ENCODE data around the gene CDK5R1. TPM values are rescaled to one million over a fixed set of nuclear protein-coding genes. Genes with fewer than 3 reads are reported as not detected.
"Not testable (repeated sequence)": the region's sequence is repeated elsewhere in the genome, so short reads cannot be mapped to it uniquely, and the experiment has no call there.

CDK5R1 gene
- total RNA-seq, 1 experiment from 2014 or later: 2.5 TPM

DNA sequence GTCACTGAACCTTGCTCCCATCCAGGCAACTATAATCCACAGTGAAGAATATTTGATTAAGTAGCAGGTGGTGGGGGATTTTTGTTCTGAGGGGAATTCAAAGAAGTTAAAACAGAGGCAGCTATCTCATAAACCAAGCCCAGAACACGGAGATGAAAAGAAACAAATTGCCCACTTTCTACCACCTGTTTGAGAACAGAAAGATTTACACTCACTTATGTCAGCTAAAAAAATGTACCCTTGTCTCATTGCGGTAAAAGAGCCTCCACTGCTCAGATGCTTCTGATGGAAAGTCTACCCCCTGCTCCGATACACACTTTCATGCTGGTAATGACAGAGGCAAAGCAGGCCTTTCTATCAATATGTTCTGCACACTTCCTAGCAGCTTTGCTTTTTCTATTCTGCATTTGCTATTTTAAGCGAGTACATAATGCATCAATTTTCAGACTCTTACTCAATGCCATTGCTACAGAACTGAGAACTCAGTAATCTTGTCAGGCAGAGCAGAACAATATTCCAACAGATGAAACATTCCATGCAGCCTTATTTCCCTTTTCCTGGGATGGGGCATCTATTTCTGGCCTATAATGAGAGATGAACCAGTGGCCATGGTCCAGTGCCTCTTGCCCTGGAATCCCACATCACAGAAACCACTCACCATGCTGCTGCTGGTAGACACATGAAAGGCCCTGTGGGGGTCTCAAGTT, 29.0 kb downstream of the CDK5R1 start:
- DNase-seq (ENCODE audit: extremely low read depth, low read depth): no peak

DNA sequence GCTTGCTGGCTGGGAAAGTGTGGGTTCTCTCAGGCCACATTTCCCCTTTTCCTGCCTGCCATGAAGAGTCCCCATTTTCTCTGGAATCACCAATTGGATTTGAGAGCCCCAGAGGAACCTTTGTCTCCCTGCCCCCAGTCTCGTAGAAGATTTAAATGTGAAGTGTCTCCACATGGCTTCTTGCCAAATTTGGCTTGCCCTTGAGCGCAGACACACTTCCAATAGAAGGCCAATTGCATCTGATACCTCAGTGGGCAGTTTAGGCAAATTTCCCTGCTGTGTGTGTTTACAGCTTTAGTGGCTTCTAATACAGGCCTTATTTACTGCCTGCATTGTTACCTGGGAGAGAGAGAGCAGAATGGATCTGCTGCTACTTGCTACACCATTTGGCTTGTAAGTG, 29.7 kb downstream of the CDK5R1 start:
- DNase-seq (ENCODE audit: extremely low read depth, low read depth): no peak

DNA sequence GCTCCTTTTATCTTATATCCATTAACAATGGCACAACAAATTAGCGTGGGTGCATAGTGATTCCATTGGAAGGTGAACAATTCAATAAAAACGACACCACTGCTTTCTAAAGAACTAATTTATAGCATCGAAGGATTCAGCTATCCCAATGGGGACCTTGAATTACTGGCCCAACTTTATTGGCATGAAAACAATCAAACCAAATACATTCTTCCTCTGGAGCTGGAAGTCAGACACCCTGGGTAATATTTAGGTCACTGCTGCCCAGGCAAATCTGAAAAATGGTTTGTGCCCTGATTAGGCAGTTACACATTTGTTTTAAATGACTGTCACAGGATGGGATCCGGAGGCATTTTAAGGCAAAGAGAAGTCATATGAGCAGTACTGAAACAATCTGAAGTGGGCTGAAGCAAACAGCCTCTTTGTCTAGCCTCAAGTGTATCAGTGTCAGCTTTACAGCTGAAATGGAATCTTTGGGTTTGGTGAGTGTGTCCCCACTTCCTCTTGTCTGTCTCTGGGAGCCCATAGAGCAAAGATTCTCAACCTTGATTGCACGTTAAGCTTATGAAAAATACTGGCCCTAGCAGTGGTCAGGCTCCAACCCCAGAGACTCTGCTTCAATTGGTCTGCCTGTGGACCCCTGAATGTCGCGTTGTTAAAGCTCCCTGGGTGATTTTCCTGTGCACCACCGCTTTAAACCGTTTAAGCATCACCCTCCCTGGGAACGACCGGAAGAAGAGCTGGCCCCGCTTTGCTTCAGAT, 30.3 kb downstream of the CDK5R1 start:
- DNase-seq (ENCODE audit: extremely low read depth, low read depth): no peak

DNA sequence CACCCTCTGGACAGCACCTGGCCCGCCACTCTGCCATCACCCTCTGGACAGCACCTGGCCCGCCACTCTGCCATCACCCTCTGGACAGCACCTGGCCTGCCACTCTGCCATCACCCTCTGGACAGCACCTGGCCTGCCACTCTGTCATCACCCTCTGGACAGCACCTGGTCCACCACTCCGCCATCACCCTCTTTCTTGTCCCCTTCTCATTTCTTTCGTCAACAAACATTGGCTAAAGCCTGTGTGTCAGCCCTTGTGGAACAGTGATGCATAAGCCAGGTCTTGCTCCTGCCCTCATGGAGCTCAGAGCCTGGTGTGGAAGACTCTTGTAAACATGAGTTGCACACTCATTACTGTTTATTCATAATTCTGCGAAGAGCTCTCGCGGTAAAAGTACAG, 31.2 kb downstream of the CDK5R1 start:
- DNase-seq (ENCODE audit: extremely low read depth, low read depth): no peak

DNA sequence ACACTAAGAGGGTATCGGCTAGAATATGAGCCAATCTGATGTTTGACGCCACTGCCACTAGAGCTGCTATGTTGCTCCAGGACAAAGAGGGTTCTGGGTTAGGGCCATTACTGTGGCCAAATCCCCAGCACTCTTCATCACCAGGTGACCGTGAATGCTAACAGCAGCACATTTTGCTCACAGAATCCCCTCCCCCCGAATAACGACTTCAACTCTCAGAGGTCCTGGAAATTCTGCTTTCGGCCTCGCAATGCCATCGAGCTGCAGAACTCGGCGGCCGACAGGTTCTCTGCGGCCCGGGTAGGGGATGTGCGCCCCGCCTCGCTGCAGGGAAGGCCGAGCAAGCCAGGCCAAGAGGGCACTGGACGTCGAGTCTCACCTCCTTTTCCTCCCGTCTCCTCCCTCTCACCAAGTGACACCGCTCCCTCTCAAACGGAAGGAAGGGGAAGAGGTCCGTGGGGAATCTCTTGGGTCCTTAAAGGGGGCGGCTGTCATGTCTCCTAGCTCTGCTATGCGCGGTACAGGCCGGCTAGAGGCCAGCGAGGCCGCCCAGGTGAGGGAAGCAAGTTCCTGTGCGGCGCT, 31.9 kb downstream of the CDK5R1 start:
- DNase-seq (ENCODE audit: extremely low read depth, low read depth): no peak

DNA sequence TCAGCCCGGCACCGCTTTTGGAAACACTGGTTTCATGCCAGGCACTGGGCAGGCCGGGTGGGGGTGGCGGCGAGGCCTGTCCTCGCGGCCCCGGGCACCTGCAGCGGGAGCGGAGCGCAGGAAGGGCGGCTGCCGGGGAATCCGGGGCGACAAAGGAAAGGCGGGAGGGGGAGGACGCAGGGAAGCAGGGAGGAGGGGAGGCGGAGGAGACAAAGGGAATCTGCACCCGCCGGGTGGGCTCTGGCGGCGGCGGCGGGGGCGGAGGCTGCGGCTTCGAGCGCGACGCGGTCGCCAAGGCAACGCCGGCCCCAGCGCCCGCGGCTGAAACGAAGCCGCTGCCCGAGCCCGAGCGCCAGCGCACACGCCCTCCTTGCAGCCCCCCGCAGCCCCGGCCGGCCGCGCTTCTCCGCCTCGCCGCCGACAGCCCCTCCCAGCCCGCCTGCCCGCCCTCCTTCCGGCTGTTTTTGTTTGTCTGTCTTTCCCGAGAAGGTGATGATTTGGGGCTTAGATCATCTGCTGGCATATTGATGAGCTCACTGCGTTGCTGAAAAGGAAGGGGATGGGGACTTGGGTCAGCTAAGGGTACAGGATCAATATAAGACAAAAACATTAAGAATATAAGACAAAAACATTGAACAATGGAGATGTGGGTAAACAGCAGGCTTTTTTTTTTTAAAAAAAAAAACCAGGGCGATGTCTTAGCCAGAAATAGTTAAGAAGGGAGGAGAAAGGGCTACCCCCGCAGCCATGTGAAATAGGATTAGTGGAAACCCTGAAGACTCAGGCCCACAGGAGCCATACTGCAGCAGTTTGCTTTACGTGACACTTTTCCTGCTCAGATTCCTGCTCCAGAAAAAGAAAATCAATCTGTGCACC, 32.7 kb downstream of the CDK5R1 start:
- peak; percentile 21 for DNase-seq (ENCODE audit: extremely low read depth, low read depth)

DNA sequence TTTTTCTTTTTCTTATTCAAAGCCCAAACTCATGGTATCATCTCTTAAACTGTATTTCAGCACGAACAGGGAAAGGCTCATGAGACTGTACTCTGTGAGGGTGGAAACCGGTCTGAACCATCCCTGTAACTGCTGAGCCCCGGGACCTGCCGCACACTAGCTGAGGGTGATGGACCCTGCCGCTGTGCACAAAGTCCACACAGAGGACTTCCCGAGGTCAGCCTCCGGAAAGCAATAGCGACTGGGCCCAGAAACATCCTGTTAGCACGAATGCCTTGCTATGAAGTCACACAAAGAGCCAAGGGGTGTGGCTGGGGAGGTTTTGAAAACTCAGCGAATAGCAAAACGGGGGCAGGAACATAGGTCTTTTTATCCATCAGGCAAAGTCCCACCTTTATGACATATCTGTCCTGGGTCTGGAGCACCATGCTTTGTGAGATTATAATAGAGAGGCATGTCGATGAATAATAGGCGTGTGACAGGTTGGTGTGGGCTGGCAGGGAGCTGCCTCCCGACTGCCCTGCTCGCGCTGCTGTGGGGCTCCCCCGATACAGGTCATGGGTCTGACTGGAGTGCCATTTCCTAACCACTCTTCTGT, 33.4 kb downstream of the CDK5R1 start:
- no peak for DNase-seq (ENCODE audit: extremely low read depth, low read depth)

DNA sequence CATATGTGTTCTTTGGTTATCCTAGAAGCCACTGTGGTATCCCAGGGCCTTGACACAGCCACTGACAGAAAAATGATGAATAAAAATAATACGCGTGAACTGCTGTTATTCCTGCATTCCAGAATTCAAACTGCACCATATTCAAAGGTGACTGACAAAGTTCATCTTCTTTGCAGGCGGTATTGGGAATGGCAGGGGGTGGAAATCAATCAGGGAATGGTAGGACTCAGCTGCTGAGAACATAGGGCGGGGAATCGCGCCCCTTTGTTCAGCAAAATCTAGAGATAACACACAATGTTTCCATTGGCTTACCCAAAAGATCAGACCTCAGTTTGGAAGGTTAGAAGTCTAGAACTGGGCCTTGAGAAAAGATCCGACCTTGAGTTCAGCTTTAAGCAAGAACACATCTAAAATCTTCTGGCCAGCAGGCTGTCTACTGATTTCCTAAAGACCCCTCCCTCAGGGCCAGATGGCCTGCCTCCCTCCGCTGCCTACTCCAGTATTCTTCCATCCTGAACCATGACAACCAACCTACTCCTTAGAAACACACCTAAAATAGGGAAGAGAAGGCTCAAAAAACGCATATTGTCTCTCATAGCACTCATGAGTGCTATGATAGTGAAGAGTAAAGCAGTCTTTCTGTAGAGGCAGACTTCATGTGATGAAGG, 34.1 kb downstream of the CDK5R1 start:
- DNase-seq (ENCODE audit: extremely low read depth, low read depth): no peak

DNA sequence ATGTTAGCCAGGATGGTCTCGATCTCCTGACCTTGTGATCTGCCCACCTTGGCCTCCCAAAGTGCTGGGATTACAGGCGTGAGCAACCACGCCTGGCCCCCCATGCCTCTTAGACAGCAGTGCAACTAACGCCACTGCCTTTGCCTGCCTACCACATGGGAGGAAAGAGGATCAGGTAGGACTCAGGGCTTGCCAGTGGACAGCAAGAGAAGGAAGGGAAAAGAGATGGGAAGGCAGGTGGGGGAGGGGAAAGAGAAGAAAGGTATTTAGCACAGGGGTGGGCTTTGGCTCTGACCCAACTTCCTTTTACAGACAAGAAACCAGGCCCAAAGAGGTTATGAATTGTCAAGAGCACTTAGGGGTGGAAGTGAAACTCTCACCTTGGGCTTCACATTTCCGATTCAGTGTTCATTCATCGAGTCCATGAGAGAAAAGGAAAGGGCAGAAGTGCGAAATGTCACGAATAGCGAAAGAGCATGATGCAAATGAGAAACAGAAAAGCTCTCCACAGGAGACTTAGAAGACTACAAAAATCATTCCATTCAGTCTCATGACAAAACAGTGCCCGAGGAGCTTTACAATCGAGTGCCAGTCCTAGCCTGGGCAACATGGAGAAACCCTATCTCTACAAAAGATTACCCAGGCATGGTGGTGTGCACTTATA, 36.4 kb downstream of the CDK5R1 start:
- no peak for DNase-seq (ENCODE audit: extremely low read depth, low read depth)

DNA sequence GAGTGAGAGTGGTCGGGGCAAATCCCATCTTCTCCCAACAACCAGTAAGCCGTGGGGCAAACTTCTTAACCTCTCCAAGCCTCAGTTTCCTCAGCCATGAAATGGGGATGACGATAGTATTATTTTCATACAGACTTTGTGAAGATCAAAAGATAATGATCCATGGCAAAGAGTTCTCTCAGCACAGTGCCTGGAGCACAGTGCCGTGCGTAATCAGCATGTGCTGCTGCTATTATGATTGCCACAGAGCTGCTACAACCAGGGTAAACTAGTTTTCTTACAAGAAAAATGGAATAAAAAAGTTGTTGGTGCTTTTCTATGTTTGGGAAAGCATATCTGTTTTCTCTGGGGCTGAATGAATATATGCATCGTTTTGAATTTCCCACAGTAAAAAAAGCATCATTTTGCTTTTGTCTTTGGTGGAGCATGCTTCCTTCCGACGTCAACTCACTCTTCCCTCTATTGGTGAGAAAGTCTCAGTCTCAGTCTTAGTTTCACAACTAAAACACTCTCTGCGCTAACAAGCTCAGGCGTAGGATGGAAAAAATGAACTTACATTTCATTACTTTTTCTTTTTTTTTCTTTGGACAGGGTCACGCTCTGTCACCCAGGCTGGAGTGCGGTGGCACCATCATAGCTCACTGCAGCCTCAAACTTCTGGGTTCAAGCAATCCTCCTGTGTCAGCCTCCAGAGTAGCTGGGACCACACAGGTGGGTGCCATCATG, 37.2 kb downstream of the CDK5R1 start:
- no peak for DNase-seq (ENCODE audit: extremely low read depth, low read depth)

DNA sequence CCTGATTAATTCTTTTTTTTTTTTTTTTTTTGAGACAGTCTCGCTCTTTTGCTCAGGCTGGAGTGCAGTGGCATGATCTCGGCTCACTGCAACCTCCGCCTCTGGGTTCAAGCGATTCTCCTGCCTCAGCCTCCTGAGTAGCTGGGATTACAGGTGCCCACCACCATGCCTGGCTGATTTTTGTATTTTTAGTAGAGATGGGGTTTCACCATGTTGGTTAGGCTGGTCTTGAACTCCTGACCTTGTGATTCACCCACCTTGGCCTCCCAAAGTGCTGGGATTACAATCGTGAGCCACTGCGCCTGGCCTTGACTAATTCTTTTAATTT, 37.7 kb downstream of the CDK5R1 start:
- not testable (repeated sequence) for DNase-seq (ENCODE audit: extremely low read depth, low read depth)

DNA sequence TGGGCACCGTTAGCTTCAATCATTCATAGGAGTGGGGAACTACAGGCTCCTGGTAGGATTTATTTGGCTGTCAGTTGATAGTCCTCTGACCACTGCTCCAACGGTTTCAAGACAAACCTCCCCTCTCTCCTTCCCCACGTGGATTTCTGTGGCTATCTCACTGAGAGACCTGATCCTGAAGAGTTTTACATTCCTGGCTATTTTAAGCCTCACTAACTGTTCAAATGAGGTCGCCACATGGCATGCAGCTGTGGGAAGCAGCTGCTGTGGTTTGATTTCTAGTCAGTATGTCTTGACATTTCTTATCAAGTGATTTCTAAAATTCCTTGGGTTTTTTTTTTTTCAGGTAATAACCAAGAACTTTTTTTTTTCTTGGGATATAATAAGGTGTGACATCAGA, 38.3 kb downstream of the CDK5R1 start:
- DNase-seq (ENCODE audit: extremely low read depth, low read depth): no peak

DNA sequence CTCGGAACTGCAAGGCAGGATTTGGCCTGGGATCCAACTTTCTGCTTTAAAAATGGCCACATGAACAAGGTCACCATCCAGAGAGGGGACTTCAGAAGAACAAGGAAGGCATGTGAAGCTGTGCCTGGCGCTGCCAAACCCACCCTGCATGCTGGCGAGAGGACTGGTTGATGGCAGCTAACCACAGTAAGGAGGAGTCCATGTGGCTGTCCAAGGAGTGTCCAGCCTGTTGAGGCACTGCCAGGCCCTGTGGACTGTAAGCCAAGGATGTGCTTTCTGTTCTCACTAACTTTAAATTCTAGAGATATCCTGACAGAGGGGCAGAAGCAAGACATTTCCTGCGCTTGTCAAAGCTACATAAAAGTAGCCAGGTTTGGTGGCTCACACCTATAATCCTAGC, 40.4 kb downstream of the CDK5R1 start:
- DNase-seq (ENCODE audit: extremely low read depth, low read depth): no peak

DNA sequence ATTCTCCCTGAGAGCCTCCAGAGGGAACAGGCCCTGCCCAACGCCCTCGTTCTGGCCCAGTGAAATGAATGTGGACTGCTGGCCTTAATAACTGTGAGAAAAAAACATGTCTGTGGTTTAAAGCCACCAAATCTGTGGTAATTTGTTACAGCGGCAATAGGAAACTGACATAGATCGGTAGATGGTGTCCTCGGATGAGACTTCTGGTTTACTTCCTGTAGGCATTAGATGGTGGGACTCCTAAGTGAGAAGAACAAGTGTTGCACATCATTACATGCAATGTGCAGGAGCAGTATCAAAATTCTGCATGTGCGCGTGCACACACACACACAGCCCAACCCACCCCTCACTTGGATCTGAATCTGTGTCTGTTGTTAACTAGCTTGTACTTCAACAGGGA, 42.0 kb downstream of the CDK5R1 start:
- no peak for DNase-seq (ENCODE audit: extremely low read depth, low read depth)

DNA sequence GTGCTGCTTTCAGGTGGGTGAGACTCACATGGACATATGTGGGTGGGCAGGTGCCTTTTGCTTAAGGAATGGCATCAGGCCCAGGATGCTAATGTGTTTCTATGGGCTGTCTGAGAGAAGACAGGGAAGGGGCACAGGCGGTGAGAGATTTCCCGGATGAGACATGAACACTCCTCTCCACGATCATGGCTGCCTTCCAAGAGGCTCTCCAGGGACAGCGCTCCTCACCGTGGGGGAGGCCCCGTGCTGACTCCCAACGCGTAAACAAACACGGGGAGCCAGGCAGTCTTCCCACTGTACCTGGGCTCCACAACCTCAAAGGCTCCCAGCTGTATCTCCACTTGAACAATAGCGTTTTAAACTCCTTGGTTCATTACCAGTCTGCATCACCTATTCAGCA, 42.8 kb downstream of the CDK5R1 start:
- DNase-seq (ENCODE audit: extremely low read depth, low read depth): no peak

DNA sequence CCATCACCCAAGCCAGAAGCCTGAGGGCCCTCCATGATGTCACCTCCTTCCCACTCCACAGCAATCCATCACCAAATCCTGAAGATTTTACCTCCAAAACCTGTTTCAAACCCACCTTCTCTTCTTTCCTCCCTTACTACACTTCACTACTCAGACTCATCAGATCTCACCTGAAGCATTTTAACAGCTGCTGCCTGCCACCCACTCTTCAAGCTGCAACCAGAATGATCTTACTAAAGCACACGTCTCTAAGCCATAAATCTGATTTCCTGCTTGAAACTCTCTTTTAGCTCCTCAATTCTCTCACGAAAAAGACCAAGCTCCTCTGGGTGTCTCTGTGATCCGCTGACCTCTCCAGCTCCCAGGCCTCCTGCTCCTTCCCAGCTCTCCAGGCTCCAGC, 46.5 kb downstream of the CDK5R1 start:
- DNase-seq (ENCODE audit: extremely low read depth, low read depth): no peak

DNA sequence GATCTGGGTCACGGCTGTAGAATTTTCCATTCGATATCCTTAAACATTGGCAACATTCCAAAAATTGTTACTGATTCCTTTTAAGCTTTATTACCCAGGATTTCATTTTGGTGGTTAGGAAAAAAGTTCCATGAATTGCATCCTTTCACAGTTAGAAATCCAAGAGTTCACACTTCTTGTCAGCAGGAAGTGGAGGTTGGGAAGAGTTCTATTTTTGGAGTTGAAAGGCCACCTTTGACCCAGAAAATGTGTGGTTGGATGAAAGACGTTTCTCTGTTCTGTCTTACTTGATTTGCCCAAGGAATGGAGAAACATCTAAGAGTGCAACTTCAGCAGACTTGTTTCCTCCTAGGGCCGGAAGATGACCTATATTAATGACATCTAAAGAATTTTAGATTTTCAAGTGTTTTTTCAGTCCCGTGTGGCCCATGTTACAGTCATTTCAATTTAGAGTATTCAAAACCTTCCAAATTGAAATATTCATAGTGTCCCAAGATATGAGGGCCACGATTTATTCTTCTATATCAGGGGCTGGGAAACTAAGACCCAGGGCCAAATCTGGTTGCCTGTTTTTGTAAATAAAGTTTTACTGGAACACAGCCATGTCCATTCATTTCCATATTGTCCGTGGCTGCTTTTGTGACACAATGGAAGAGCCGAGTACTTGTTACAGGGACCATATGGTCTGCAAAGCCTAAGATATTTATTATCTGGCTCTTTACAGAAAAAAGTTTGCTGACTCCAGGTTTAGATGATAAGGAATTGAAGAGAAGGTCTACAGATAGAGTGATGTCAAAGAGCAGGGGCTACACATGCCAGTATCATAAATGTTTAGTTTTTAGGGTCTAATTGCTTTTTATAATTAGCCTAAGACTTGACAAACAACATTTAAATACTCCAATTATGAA, 50.2 kb downstream of the CDK5R1 start:
- DNase-seq (ENCODE audit: extremely low read depth, low read depth): no peak
